A549 (cell line): ENCODE results near the gene PRKG1. TPM values are rescaled to one million over a fixed set of nuclear protein-coding genes. Genes with fewer than 3 reads are reported as not detected.
A peak's percentile ranks its signal among the peaks of the same experiment; 100 is the strongest.

ENCODE experiments used
- ATAC-seq, 2 experiments: fragments of 200-7000 bp in 1 of 2; fragments of >200 bp in 1 of 2; cut with Nextera tagmentation in 1 of 2; cut with Tn5 transposase in 1 of 2; 3 replicates each; pipeline versions ENCODE4 v1.8.0 to v1.9.1; 2018 to 2020; ENCODE audit warnings: mild to moderate bottlenecking in 1 of 2, moderate library complexity in 1 of 2
- CTCF ChIA-PET: fragments of 300-600 bp; sonication (Branson Sonifier 250); formaldehyde crosslinking; extraction: SDS; loops from one replicate; lab custom pipeline; 2021; ENCODE audit warnings: antibody characterized with exemption, inconsistent platforms; lab: Yijun Ruan, JAX
- POLR2A ChIA-PET: fragments of 350-600 bp; formaldehyde crosslinking; extraction: SDS; loops from one replicate; lab custom pipeline; 2021; ENCODE audit warnings: antibody characterized with exemption, inconsistent platforms; lab: Yijun Ruan, JAX
- DNase-seq, 2 experiments: peaks; one replicate each; pipeline versions ENCODE4 v3.0.0 to v3.0.0-alpha.2; 2011 to 2016; ENCODE audit warnings: low read depth in 1 of 2, low spot score in 1 of 2
- FAIRE-seq: peaks from 2 replicates; lab custom pipeline; 2011; peaks lifted over from hg19 to GRCh38; lab: Jason Lieb, UNC
- H3K27ac ChIP-seq, 2 experiments: fragments of >200 bp; sonication (Bioruptor Twin); formaldehyde crosslinking; 3 replicates each; pipeline ENCODE4 v1.5.1; 2016 to 2017
- H3K4me1 ChIP-seq: fragments of >200 bp; sonication (Bioruptor Twin); formaldehyde crosslinking; 3 replicates; pipeline ENCODE4 v1.6.1; 2016
- H3K4me2 ChIP-seq: fragments of >200 bp; sonication (Bioruptor Twin); formaldehyde crosslinking; 3 replicates; pipeline ENCODE4 v1.6.1; 2016
- H3K4me3 ChIP-seq: fragments of >200 bp; sonication (Bioruptor Twin); formaldehyde crosslinking; 3 replicates; pipeline ENCODE4 v1.5.1; 2016
- H3K9me3 ChIP-seq: fragments of >200 bp; sonication (Bioruptor Twin); formaldehyde crosslinking; 3 replicates; pipeline ENCODE4 v1.6.1; 2016
- CBX8 ChIP-seq: fragments of 200-600 bp; sonication (generic); IDR thresholded peaks from 2 replicates; pipeline ENCODE4 v1.6.1; 2016
- CHD2 ChIP-seq: fragments of 150-350 bp; IDR thresholded peaks from 2 replicates; pipeline ENCODE4 v1.6.1; 2014; ENCODE audit warnings: low read length; ENCODE audit not compliant: partially characterized antibody
- FOSL2 ChIP-seq, 2 experiments: fragments of 450-650 bp in 1 of 2; fragments of >200 bp in 1 of 2; sonication (Bioruptor Twin) in 1 of 2; formaldehyde crosslinking; IDR thresholded peaks; 2 replicates each; pipeline versions ENCODE4 v1.5.0 to v1.6.1; 2016 to 2020; ENCODE audit warnings: mild to moderate bottlenecking in 1 of 2, moderate library complexity in 1 of 2
- HEYL ChIP-seq: fragments of 250-450 bp; sonication (Bioruptor Pico); IDR thresholded peaks from 2 replicates; pipeline ENCODE4 v1.8.0; 2021; ENCODE audit warnings: mild to moderate bottlenecking, moderate library complexity
- HOXB13 ChIP-seq: fragments of 250-450 bp; sonication (Bioruptor Pico); IDR thresholded peaks from 2 replicates; pipeline ENCODE4 v1.5.0; 2020; ENCODE audit warnings: low read depth, mild to moderate bottlenecking, moderate library complexity
- KDM1A ChIP-seq: fragments of 200-600 bp; sonication (generic); IDR thresholded peaks from 2 replicates; pipeline ENCODE4 v1.6.1; 2016; ENCODE audit warnings: low read depth, mild to moderate bottlenecking
- KDM5A ChIP-seq: fragments of 200-600 bp; sonication (generic); IDR thresholded peaks from 2 replicates; pipeline ENCODE4 v1.6.1; 2016; ENCODE audit warnings: antibody characterized with exemption, mild to moderate bottlenecking
- RNF2 ChIP-seq: fragments of 200-600 bp; sonication (generic); IDR thresholded peaks from 2 replicates; pipeline ENCODE4 v1.6.1; 2016; ENCODE audit warnings: low read depth, mild to moderate bottlenecking, antibody characterized with exemption, moderate library complexity, borderline replicate concordance
- ZFP36 ChIP-seq: fragments of 450-650 bp; IDR thresholded peaks from 2 replicates; pipeline ENCODE4 v1.6.1; 2014; ENCODE audit warnings: borderline replicate concordance; ENCODE audit not compliant: partially characterized antibody
- WGBS: methylation state at CpG from one replicate; pipeline ENCODE4 v1.1.6; 2017; ENCODE audit errors: missing lambda C conversion rate; 5-methylcytosine and 5-hydroxymethylcytosine counted together
- polyA plus RNA-seq, 4 experiments: library from polyadenylated mRNA; depleted of rRNA in 3 of 4; stranded (reverse); fragments of >200 nt; fragmentation: RNase III in 1 of 4; extraction: RNeasy Plus Mini Kit Qiagen cat#74134 plus additional on column Dnase treatment in 1 of 4; gene quantifications; 2 replicates in 3 of 4; 3 replicates in 1 of 4; pipeline ENCODE4 v1.2.3, GENCODE V29; 2011 to 2017
- TF ChIP-seq, protein P1 (sequence below): fragments of >200 bp; sonication (Bioruptor Twin); formaldehyde crosslinking; IDR thresholded peaks from 3 replicates; pipeline ENCODE4 v1.5.1; 2016
- TF ChIP-seq, protein P2 (sequence below): IDR thresholded peaks from 2 replicates; pipeline ENCODE4 v1.6.1; 2012; ENCODE audit warnings: low read depth, borderline replicate concordance
- TF ChIP-seq, protein P3 (sequence below): fragments of 200-600 bp; sonication (generic); IDR thresholded peaks from 2 replicates; pipeline ENCODE4 v1.6.1; 2016; ENCODE audit warnings: antibody characterized with exemption, mild to moderate bottlenecking, moderate library complexity
- TF ChIP-seq, protein P4 (sequence below): IDR thresholded peaks from 2 replicates; pipeline ENCODE4 v1.6.1; 2012
- TF ChIP-seq, protein P5 (sequence below): fragments of 250-450 bp; sonication (Bioruptor Pico); IDR thresholded peaks from 2 replicates; pipeline ENCODE4 v1.5.0; 2021; ENCODE audit warnings: mild to moderate bottlenecking, moderate library complexity, borderline replicate concordance

Gene PRKG1
- polyA plus RNA-seq, 2 of the 4 experiments (the other 2 are of a cell fraction) = not detected

DNA sequence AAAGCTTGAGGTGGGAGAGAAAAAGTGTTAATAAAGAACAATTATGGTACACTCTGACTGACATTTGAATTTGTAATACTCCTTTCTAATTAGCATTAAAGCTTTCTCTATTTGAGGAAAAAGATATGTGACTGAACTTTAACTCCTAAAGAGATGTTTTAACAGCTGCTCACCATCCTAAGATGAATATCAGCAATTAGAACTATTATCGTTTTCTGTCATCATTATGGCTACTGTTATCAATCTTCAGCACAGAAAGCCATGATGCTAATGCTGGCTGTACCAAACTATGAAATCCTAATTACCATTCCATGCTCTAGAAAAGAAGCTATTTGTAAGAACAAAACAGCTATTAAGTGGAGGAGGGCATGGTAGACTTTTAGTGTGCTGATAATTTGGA lies 853.9 kb downstream of the PRKG1 start:
- POLR2A ChIA-PET = no interaction called here

DNA sequence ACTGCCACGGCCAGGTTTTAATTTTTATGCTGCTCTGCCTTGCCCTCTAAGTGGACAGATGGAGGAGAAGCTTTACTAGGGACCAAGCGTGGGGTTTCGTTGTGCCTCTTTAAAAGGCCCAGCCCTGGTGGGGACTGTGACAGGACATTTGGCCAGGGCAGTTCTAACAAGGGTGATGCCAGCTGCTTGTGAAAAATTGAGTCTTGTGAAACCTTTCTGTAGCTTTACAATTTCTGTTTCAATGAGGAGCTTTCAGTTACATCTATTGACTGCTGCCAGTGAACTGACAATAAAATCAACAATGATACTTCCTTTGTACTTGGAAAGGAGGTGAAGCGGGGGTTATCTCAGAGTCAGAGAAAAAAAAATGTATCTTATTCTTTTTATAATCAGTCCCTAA lies 858.2 kb downstream of the PRKG1 start:
- no peak overlapping the region for H3K4me3 ChIP-seq
- ChIA-PET POLR2A (no interaction called here), CTCF (no interaction called here)
- no peaks in the 10 kb centered on the region for H3K4me1 ChIP-seq
- FAIRE-seq = no peak
- WGBS = 7% methylated on average over 4 of the region's 4 CpGs
- H3K27ac ChIP-seq = no peak overlapping the region
- no peak overlapping the region for H3K4me2 ChIP-seq
- no peak for ATAC-seq
- H3K9me3 ChIP-seq = no peaks in the 10 kb centered on the region
- TF ChIP-seq, protein P1, sequence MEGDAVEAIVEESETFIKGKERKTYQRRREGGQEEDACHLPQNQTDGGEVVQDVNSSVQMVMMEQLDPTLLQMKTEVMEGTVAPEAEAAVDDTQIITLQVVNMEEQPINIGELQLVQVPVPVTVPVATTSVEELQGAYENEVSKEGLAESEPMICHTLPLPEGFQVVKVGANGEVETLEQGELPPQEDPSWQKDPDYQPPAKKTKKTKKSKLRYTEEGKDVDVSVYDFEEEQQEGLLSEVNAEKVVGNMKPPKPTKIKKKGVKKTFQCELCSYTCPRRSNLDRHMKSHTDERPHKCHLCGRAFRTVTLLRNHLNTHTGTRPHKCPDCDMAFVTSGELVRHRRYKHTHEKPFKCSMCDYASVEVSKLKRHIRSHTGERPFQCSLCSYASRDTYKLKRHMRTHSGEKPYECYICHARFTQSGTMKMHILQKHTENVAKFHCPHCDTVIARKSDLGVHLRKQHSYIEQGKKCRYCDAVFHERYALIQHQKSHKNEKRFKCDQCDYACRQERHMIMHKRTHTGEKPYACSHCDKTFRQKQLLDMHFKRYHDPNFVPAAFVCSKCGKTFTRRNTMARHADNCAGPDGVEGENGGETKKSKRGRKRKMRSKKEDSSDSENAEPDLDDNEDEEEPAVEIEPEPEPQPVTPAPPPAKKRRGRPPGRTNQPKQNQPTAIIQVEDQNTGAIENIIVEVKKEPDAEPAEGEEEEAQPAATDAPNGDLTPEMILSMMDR = no peak
- TF ChIP-seq, protein P2, sequence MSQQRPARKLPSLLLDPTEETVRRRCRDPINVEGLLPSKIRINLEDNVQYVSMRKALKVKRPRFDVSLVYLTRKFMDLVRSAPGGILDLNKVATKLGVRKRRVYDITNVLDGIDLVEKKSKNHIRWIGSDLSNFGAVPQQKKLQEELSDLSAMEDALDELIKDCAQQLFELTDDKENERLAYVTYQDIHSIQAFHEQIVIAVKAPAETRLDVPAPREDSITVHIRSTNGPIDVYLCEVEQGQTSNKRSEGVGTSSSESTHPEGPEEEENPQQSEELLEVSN = no peak
- TF ChIP-seq ZFP36 (no peak), KDM5A (no peak), KDM1A (no peak)
- TF ChIP-seq, protein P3, sequence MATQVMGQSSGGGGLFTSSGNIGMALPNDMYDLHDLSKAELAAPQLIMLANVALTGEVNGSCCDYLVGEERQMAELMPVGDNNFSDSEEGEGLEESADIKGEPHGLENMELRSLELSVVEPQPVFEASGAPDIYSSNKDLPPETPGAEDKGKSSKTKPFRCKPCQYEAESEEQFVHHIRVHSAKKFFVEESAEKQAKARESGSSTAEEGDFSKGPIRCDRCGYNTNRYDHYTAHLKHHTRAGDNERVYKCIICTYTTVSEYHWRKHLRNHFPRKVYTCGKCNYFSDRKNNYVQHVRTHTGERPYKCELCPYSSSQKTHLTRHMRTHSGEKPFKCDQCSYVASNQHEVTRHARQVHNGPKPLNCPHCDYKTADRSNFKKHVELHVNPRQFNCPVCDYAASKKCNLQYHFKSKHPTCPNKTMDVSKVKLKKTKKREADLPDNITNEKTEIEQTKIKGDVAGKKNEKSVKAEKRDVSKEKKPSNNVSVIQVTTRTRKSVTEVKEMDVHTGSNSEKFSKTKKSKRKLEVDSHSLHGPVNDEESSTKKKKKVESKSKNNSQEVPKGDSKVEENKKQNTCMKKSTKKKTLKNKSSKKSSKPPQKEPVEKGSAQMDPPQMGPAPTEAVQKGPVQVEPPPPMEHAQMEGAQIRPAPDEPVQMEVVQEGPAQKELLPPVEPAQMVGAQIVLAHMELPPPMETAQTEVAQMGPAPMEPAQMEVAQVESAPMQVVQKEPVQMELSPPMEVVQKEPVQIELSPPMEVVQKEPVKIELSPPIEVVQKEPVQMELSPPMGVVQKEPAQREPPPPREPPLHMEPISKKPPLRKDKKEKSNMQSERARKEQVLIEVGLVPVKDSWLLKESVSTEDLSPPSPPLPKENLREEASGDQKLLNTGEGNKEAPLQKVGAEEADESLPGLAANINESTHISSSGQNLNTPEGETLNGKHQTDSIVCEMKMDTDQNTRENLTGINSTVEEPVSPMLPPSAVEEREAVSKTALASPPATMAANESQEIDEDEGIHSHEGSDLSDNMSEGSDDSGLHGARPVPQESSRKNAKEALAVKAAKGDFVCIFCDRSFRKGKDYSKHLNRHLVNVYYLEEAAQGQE = no peak
- DNase-seq = no peak

More for the DNA sequence above, 853.9 kb downstream of the PRKG1 start:
- ATAC-seq (no peak), FAIRE-seq (no peak), DNase-seq (no peak)
- H3K4me2 ChIP-seq = no peak overlapping the region
- H3K4me1 ChIP-seq = no peaks in the 10 kb centered on the region
- no peak overlapping the region for H3K4me3 ChIP-seq
- no peaks in the 10 kb centered on the region for H3K9me3 ChIP-seq
- H3K27ac ChIP-seq = no peak overlapping the region
- WGBS = 0% methylated on average over 1 of the region's 1 CpG
- TF ChIP-seq, protein P4, sequence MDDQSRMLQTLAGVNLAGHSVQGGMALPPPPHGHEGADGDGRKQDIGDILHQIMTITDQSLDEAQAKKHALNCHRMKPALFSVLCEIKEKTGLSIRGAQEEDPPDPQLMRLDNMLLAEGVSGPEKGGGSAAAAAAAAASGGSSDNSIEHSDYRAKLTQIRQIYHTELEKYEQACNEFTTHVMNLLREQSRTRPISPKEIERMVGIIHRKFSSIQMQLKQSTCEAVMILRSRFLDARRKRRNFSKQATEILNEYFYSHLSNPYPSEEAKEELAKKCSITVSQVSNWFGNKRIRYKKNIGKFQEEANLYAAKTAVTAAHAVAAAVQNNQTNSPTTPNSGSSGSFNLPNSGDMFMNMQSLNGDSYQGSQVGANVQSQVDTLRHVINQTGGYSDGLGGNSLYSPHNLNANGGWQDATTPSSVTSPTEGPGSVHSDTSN = no peak
- TF ChIP-seq HOXB13 (CRISPR knock-in tag) (no peak), KDM5A (no peak), CHD2 (no peak), HEYL (no peak)
- CTCF ChIA-PET = no interaction called here

DNA sequence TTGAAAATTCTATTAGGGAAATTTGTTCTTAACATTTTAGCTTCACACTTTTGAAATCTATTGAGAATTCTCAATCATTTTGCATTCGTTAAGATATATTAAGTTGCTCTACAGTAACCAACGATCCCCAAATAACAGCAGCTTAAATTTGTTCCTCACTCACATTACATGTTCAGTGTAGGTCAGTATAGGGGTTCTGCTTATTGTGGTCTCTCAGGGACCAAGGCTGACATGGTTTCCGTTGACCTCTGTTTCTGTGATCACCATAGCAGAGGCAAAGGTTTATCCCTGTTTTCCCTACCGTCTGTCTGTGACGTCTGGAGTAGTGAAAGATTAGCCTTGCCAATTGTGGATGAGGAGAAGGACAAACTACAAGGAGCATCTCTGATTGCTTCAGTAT lies 860.1 kb downstream of the PRKG1 start:
- DNase-seq (no peak), ATAC-seq (no peak)
- Histone ChIP-seq H3K9me3 (no peaks in the 10 kb centered on the region), H3K4me3 (no peak overlapping the region), H3K27ac (no peak overlapping the region)
- POLR2A ChIA-PET = no interaction called here
- CTCF ChIA-PET = interaction anchor here (0.6 kb wide), 1 partner anchor 27 kb away, joined by 3 read pairs; no protein-coding TSS in a partner anchor
- TF ChIP-seq FOSL2 (IDR thresholded peaks at IDR 0.05) (no peak), FOSL2 (CRISPR knock-in tag; IDR thresholded peaks at IDR 0.05) (no peak), CBX8 (peak; percentile 87; the same call in 1 of the 2 replicates), CHD2 (no peak), RNF2 (peak; percentile 84; the same call in 1 of the 2 replicates)
- TF ChIP-seq, protein P4 = no peak
- TF ChIP-seq, protein P5, sequence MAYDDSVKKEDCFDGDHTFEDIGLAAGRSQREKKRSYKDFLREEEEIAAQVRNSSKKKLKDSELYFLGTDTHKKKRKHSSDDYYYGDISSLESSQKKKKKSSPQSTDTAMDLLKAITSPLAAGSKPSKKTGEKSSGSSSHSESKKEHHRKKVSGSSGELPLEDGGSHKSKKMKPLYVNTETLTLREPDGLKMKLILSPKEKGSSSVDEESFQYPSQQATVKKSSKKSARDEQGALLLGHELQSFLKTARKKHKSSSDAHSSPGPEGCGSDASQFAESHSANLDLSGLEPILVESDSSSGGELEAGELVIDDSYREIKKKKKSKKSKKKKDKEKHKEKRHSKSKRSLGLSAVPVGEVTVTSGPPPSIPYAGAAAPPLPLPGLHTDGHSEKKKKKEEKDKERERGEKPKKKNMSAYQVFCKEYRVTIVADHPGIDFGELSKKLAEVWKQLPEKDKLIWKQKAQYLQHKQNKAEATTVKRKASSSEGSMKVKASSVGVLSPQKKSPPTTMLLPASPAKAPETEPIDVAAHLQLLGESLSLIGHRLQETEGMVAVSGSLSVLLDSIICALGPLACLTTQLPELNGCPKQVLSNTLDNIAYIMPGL = no peak
- TF ChIP-seq, all 56 proteins: peak for 2
- FAIRE-seq = no peak
- WGBS = 18% methylated on average over 5 of the region's 5 CpGs
- Histone ChIP-seq H3K4me1 (no peaks in the 10 kb centered on the region), H3K4me2 (no peak overlapping the region)
